Right renal cortex interstitium (tissue), 3 donors: ENCODE data around the gene MPO. TPM values are rescaled to one million over a fixed set of nuclear protein-coding genes. Genes with fewer than 3 reads are reported as not detected.

Experiments
- DNase-seq, 3 donors: peaks; one replicate each; pipeline ENCODE4 v3.0.0-alpha.2; 2013; ENCODE audit warnings: low read depth in 3 of 3, low spot score in 2 of 3
- polyA plus RNA-seq, 3 donors: library from polyadenylated mRNA; unstranded; fragments of 120-200 nt; gene quantifications; one replicate each; pipeline ENCODE4 v1.2.1, GENCODE V29; 2013; ENCODE audit not compliant: insufficient read length in 3 of 3

Gene MPO
- polyA plus RNA-seq, 3 donors: 1.6 to 5.1 (median 3.6) TPM

DNA sequence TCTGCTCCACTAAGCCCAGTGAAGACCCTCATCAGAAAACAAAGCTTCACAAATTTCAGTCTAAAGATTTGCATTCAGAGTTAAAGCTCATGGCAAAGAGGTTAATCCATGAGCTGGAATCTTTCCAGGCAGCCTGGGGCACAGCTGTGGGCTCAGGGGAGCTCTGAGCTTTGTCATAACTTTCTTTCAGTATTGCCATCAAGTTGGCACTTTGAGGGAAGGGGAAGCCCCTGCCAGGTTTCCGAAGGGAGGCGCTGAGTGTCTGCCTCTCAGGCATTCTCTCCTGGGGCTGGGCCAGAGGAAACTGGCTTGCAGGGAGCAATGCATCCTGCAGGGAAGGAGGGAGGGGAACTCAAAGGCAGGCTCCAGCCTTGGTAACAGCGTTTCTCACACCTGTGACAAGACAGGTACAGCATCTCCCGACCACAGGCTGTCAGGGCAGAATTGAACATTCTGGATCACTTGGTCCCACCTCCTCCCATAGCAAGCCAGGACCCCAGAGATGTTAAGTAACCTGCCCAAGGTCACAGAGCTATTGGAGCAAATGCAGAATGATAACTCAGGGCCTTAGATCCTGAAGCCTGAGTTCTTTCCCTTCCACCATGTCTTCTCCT is 38.5 kb downstream of the MPO start:
- no peak for DNase-seq

DNA sequence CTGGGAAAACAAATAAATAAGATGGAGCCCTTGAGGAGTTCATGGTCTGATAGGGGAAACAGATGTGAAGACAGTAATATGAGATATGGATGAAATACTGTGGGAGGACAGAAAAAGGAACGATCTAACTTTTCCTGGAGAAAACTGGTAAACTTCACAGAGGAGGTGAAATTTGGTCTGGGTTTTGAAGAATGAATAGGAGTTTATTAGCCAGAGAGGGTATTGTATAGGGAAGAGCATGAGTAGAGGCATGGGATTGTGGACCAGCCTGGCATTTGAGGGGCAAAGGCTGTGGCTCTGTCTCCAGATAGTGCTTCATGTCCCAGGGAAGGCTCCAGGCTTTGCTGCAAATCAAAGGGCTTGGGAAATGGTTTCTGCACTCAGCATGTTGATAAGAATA is 40.7 kb downstream of the MPO start:
- no peak for DNase-seq

DNA sequence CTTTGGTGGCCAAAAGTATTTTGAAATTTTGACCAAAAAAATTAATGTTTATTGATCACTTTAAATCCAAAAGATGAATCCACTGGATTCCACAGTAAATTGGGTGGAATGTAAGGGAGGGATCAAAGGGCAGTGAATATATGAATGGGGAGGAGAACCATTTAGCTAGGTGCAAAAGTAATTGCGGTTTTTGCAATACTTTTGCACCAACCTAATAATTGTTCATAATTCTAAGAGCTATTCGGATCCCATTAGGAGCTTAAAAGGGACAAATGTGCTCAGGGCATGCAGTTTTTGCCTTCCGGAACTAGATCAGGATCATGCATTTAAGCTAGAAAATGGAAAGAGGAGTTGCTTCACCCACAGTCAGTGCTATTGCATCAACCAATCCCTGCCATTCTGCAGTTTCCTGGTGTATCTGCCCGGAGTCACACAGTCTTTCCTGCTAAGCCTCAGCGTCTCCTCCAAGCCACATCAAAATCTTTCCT is 42.5 kb downstream of the MPO start, which contains the start of gene LPO:
Gene LPO, plus strand, starts transcription at position 438 of the 488 bp plus-strand sequence. CDS start 4,396 bp downstream, outside the sequence.
- no peak for DNase-seq

DNA sequence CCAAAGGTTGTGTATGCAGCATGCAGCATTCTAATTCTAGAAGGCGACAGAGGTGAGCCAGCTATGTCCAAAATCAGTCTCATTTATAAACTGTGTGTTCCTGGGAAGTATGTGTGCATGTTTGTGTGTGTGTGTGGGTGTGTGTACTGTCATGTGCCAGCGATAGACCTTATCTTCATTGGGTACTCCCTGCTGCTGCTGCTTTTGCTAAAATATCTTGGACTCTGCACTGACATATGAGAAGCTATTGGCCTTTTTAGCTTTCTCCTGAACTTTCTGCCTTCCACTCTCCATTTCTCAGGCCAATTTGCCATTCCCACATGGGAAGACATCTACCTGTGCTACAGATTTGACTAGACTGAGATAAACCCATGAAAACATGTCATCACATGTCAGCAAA is 44.3 kb downstream of the MPO start:
- DNase-seq: no peak

DNA sequence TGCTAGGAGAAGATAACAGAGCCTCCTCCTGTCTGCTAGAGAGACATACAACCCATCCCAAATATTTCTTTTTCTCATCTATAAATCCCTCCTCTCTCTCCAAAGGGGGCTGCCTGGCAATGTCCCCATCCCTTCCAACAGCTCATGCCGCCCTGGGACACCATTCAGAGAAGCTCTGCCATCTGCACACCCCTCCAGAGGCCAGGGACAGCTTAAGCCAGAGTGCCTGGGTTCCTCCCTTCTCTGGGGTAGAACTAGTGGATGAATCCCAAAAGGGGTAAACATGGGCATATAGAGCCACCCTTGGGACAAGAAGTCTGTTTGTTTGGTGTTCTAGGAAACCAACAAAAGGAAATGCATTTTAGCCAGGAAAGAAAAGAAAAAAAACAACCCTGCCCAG is 44.9 kb downstream of the MPO start:
- DNase-seq: no peak

DNA sequence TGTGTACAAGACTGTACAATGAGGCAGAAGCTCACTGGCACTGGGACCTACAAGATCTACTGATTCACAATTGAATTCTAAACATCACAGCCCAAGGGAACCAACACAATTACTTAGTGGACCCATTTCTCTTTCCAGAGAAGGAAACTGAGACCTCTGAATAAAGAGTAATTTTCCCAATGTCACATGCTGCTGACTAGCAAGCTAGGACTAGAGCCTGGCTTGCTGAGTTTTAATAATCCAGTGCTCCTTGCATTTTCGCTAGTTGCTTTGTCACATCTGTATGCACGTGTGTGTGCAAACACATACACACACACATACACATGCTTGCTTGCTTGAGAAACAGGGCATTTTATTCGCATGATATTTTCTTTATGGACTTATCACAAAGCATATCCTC is 46.2 kb downstream of the MPO start:
- no peak for DNase-seq

DNA sequence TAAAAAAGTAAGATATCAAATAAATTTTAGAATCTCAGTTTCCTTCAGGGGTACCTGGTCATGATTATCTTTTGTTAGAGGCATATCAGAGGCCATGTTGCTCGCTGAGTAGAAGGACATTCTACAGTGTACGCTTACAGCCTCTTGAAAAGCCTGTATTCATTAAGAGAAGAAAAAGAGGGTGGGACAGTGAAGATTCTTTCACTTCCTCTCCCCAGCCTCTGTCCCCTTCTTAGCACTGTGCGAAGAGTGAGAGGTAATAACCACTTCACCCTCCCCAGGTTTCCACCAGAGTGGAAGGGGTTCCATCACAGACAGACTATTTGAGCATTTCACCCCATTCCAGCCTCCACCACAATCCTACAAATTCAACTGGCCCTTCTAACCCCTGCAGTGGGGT is 47.2 kb downstream of the MPO start:
- no peak for DNase-seq

DNA sequence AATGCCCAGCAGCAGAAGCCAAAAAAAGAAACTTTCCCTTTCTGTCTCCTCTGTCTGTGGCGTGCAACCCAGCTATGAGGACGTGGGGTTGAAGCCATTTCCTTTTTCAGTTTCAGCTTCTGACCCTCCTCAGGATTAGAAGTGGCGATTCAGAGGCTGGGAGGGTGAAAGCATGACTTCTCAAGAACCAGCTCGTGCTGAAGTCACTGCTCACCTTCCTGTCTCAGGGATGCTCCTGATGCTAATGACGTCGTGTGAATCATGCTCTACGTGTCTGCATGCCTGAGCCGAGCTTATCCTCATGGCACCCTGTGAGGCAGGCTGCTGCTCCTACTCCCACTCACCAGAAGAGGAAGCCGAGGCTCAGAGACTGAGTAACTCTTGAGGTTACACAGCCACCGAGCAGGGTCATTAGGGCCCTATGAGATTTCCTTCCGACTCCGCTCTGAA is 48.0 kb downstream of the MPO start:
- no peak for DNase-seq

DNA sequence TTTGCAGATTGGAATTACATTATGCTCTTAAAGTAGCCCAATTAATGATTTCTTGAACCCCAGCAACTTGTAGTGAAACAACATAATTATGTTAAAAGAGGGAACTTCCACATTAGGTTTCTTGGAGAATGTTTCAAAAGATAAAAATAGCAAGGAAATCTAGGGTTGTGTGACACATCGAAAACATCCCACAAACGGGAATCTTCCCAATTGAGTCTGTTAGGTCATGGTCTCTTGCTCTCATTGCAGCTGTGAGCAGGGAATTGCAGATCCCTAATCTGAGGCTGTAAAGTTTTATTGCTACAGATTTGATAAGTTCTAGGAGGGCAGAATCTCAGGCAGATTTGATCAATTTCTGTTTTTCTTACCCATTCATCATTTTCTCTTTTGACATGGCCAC is 49.1 kb downstream of the MPO start:
- DNase-seq: no peak

DNA sequence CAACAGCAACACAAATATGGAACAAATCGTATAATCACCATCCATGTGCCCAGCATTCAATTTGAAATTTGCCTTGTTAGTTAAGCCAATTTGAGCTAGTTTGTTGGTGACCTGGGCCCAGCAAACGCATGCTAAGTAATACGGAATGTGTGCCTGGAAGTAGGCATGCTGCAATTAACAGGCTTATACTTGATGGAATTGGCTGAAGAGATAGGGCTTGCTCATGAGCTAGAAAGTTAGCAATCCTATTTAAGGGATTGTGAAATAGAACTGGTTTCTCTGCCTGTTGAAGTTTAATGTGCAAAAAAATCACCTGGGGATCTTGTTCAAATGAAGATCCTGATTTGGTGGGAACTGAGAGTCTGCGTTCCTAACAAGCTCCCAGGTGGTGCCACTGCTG is 50.9 kb downstream of the MPO start:
- DNase-seq: no peak

DNA sequence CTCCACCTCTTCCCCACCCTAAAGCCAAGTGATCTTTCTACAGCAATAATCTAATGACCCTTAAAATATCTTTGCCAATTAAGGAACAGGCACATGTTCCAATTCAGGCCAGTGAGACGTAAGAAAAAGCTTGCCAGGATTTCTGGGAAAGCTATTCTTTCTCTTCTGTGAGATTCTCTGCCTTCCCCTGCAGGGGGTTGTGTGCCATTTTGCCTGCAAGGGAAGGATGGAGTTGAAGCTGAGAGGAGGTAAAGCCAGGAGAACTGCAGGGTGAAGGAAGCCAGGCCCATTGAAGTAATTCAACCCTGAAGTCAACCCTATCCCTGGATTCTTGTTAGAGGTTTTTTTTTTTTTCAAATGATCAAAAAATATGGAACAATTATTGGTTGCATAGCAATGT is 51.4 kb downstream of the MPO start:
- no peak for DNase-seq

DNA sequence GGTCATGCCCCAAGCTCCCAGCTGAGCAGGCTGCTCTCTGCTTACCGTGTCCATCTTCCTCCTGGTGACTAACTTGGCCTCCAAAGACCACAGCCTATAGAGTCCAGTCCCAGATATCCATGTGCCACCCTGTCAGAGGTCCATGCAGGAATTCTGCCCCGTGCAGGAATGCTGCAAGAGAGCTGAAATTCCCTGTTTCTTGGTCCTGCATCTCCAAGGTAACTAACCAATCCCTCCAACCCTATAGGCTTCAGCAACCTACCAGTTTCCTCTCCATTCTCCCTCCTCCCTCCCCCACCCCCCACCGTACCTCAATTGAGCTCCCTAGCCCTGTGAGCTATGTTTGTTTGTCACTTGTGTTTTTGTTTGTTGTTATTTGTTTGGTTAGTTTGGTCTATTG is 52.1 kb downstream of the MPO start:
- no peak for DNase-seq

DNA sequence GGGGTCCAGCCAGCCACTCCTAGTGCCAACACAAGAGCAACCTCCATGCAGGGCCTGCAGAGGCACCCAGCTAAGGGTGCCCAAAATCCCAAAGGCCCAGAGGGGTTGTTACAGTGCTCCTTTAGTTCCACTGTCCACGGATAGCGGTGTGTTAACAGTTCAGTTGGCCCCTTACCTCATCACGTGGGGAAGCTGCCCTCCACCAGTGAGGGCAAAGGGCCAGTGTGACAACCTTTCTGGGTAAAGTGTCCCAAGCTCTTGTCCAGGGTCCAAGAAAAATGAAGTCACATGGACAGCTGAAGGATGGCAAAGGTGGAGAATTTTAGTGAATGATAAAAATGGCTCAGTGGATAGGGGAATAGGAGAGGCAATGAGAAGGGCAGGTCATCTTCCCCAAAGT is 53.0 kb downstream of the MPO start:
- DNase-seq: no peak

DNA sequence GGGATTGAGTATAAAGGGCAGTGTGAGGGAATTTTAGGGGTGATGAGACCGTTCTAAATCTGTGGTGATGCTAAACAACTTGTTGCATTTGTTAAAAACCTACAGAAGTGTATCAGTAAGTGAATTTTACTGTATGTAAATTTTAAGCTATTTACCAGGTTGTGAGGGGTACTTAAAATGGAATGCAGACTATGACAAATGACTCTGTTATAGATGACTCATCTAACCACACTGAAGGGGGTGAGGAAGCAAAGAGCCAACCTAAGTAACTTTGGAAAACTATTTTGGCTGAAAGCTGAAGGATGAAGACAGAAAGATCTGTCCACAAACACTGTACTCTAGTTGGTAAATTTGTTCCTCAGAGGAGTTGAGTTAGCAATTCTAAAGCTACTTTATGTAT is 56.4 kb downstream of the MPO start:
- no peak for DNase-seq

Other genes with a start within 250 kb of the MPO start
- 10 to 100 TPM; 84.2 to 84.8 (median 84.4) TPM for gene DYNLL2, start 197.5 kb downstream of the MPO start, polyA plus RNA-seq
- not detected for gene OR4D1, start 132.6 kb downstream of the MPO start, polyA plus RNA-seq
- not detected for gene OR4D2, start 114.0 kb downstream of the MPO start, polyA plus RNA-seq
- gene EPX, start 88.2 kb downstream of the MPO start, polyA plus RNA-seq: under 1 TPM; 0.26 to 0.99 (median 0.80) TPM
- 10 to 100 TPM; 35.4 to 46.0 (median 39.5) TPM for gene MKS1, start 61.7 kb downstream of the MPO start, polyA plus RNA-seq
- under 1 TPM; 0.04 to 0.10 (median 0.06) TPM for gene LPO, start 42.4 kb downstream of the MPO start, polyA plus RNA-seq
- 10 to 100 TPM; 34.2 to 41.1 (median 38.8) TPM for gene TSPOAP1, start 47.9 kb upstream of the MPO start, polyA plus RNA-seq
- 100 to 1,000 TPM; 142 to 156 (median 148) TPM for gene SUPT4H1, start 71.3 kb upstream of the MPO start, polyA plus RNA-seq
- gene RNF43, start 136.6 kb upstream of the MPO start, polyA plus RNA-seq: 10 to 100 TPM; 12.7 to 14.6 (median 14.2) TPM
- gene HSF5, start 207.5 kb upstream of the MPO start, polyA plus RNA-seq: under 1 TPM; 0.28 to 0.53 (median 0.51) TPM
- 10 to 100 TPM; 45.8 to 48.7 (median 47.2) TPM for gene MTMR4, start 233.7 kb upstream of the MPO start, polyA plus RNA-seq